Brain microvascular endothelial cell (primary cell): ENCODE data around the gene TMEM184A.
A peak's percentile ranks its signal among the peaks of the same experiment; 100 is the strongest.

Source experiments
- DNase-seq: peaks from one replicate; pipeline ENCODE4 v3.0.0-alpha.2; 2020
- H3K27ac ChIP-seq: fragments of 250-450 bp; sonication (Bioruptor Pico); 2 replicates; pipeline ENCODE4 v1.5.1; 2020; ENCODE audit warnings: mild to moderate bottlenecking, moderate library complexity
- H3K27me3 ChIP-seq: fragments of 250-450 bp; sonication (Bioruptor Pico); replicated peaks from 2 replicates; pipeline ENCODE4 v1.5.1; 2020; ENCODE audit warnings: mild to moderate bottlenecking
- H3K36me3 ChIP-seq: fragments of 250-450 bp; sonication (Bioruptor Pico); replicated peaks from 2 replicates; pipeline ENCODE4 v1.5.1; 2020; ENCODE audit warnings: mild to moderate bottlenecking
- H3K4me3 ChIP-seq: 2 replicates; pipeline ENCODE4 v1.5.1; 2011; ENCODE audit warnings: low read depth, mild to moderate bottlenecking, control low read depth, low read length, moderate library complexity
- in situ Hi-C: cut with HindIII; loops from 2 replicates; pipeline ENCODE4 v1.10.0; 2017; ENCODE audit warnings: low sequenced_read_pairs, low pct_ligation_motif_present
- TF ChIP-seq, protein P1 (sequence below): IDR thresholded peaks from 2 replicates; pipeline ENCODE4 v1.5.1; 2011; ENCODE audit warnings: low read depth, mild to moderate bottlenecking, moderate library complexity, low read length, control low read depth, inconsistent platforms; ENCODE audit errors: missing control alignments

The TMEM184A gene

DNA sequence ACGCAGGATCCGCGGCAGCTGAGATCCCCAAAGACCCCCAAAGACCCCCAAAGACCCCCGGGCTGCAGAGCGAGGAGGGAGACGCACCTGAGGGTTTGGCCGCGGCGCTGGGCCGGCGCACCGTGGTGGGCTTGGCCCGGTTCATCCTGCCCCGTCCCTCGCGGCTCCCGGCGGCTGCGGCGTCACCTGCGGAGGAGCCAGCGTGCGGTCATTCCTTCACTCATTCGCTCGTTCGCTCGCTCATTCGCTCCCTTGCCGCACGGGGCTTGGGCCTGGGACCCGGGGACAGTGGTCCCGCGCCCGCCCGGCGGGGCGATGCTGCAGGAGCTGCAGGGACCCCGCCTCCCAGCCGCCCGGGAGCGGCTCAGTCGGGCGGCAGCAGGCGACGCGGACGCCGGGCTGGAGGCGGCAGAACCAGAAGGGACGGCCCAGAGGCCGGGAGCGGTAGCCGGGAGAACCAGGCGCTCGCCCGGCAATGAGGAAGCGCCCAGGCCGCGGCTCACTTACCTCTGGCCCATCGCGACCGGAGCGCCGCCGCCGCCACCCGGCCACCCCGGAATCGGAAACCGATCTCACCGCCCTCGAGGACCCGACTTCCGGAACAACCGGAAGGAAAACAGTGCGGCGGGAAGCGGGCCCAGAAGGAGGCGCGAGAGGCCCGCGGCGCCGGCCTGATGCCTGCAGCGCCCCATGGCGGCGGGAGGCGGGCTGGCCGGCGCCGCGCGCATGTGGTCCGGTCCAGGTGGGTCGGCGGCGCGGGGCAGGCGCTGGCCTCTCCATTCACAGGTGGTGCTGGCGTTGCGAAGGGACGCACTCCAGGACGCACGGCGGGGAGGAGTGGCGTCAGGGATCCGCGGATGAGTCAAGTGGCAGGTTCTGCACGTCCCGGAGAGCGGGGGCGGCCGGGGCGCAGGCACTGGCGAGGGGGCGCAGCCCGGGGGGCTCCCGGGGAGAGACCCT lies 51.9 kb downstream of the TMEM184A start, which contains the start of gene INTS1:
Gene INTS1, minus strand, starts transcription at position 574 of the 960 bp plus-strand sequence. Its CDS starts 429 bp downstream, at position 145.
- TF ChIP-seq, protein P1, sequence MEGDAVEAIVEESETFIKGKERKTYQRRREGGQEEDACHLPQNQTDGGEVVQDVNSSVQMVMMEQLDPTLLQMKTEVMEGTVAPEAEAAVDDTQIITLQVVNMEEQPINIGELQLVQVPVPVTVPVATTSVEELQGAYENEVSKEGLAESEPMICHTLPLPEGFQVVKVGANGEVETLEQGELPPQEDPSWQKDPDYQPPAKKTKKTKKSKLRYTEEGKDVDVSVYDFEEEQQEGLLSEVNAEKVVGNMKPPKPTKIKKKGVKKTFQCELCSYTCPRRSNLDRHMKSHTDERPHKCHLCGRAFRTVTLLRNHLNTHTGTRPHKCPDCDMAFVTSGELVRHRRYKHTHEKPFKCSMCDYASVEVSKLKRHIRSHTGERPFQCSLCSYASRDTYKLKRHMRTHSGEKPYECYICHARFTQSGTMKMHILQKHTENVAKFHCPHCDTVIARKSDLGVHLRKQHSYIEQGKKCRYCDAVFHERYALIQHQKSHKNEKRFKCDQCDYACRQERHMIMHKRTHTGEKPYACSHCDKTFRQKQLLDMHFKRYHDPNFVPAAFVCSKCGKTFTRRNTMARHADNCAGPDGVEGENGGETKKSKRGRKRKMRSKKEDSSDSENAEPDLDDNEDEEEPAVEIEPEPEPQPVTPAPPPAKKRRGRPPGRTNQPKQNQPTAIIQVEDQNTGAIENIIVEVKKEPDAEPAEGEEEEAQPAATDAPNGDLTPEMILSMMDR = peak; percentile 60
- peaks cover 21% of the 10 kb centered on the region for H3K36me3 ChIP-seq

GRCh38 chr7:1503390-1503789 lies 52.6 kb downstream of the TMEM184A start:
- peak overlapping the region; percentile 77 for H3K4me3 ChIP-seq

More for the DNA sequence above, 51.9 kb downstream of the TMEM184A start, which contains the start of gene INTS1:
- in situ Hi-C loops = no loop called here
- DNase-seq = peak; percentile 71
- Histone ChIP-seq H3K27ac (peak within 1 kb of the TSS; percentile 64), H3K4me3 (peak within 1 kb of the TSS; percentile 77), H3K27me3 (no peaks in the 10 kb centered on the region)

GRCh38 chr7:1502845-1503244 lies 53.2 kb downstream of the TMEM184A start:
- no peak overlapping the region for H3K27ac ChIP-seq
- peaks cover 26% of the 10 kb centered on the region for H3K36me3 ChIP-seq
- H3K27me3 ChIP-seq = no peaks in the 10 kb centered on the region
- H3K4me3 ChIP-seq = peak overlapping the region; percentile 77
- in situ Hi-C loops = no loop called here
- no peak for DNase-seq
- TF ChIP-seq, protein P1 = no peak

More at GRCh38 chr7:1503390-1503789, 52.6 kb downstream of the TMEM184A start:
- Histone ChIP-seq H3K27me3 (no peaks in the 10 kb centered on the region), H3K27ac (no peak overlapping the region), H3K36me3 (peaks cover 21% of the 10 kb centered on the region)
- in situ Hi-C loops = no loop called here
- no peak for DNase-seq
- TF ChIP-seq, protein P1 = no peak

DNA sequence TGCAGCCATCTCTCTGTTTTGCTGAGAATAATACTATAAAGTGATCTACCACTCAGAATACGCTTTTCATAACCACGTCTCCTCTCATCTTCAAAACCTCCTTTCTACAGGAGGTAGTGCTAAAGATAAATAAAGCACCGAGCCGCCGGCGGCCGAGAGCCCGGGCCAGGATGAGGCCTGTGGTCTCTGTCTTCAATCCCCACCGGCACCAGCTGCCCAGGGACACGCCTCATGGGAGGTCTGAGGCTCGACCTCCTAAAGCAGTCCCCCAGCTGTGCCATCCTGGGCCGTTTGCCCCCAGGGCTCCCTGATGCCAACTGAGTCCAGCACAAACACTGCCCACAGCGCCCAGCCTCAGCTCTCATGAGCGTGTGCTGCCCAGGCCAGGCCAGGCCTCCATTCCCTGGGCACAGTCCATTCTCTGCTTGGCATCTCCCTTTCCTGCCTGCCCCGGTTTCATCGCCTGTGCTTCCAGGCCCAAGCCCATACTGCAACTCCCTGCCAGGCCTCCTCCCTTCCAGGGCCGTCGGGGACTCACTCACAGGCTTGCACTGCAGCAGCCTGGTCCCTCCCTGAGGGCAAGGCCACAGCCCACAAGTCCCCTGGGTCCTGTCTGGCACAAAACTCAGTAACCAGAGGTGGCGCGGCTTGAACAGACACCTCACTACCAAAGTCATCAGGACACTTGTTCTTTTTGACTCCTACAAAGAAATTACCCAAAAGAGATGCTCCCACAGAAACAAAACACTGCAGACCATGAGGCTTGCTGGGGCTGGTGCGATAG lies 54.3 kb downstream of the TMEM184A start:
- TF ChIP-seq, protein P1 = no peak
- Histone ChIP-seq H3K27ac (no peak overlapping the region), H3K36me3 (peaks cover 37% of the 10 kb centered on the region), H3K27me3 (no peaks in the 10 kb centered on the region), H3K4me3 (no peak overlapping the region)
- no peak for DNase-seq
- in situ Hi-C loops = no loop called here

- DNase-seq = no peak
These were observed 55.8 kb downstream of the TMEM184A start for GRCh38 chr7:1500064-1500807.

More at GRCh38 chr7:1500064-1500807, 55.8 kb downstream of the TMEM184A start:
- in situ Hi-C loops = no loop called here
- Histone ChIP-seq H3K36me3 (peaks cover 45% of the 10 kb centered on the region), H3K27me3 (no peaks in the 10 kb centered on the region), H3K4me3 (no peak overlapping the region), H3K27ac (no peak overlapping the region)
- TF ChIP-seq, protein P1 = no peak
